ENCODE data around the gene MBD2.

- no peak for TF ChIP-seq CTCF (optimal IDR thresholded peaks at IDR 0.05 in 1 of 3, IDR thresholded peaks at IDR 0.05 in 1 of 3, conservative IDR thresholded peaks at IDR 0.05 in 1 of 3; ENCODE audit: extremely low read depth in 1 of 3, insufficient read depth in 2 of 3, low read length in 3 of 3)
- no peak for TF ChIP-seq EZH2 (IDR thresholded peaks at IDR 0.05; ENCODE audit: low read length)
Measured at GRCh38 chr18:54203914-54204313, 20.6 kb downstream of the MBD2 start.

All from keratinocyte (primary cell).